Femur (tissue), 1 donor: ENCODE data around the gene KCNIP4.

Experiments used
- DNase-seq: peaks from one replicate; pipeline ENCODE4 v3.0.0-alpha.2; 2017

The KCNIP4 gene

GRCh38 chr4:21900211-21900610 is 48.4 kb downstream of the KCNIP4 start:
- no peak for DNase-seq

- no peak for DNase-seq
Measured at GRCh38 chr4:21898101-21898500, 50.5 kb downstream of the KCNIP4 start.

DNA sequence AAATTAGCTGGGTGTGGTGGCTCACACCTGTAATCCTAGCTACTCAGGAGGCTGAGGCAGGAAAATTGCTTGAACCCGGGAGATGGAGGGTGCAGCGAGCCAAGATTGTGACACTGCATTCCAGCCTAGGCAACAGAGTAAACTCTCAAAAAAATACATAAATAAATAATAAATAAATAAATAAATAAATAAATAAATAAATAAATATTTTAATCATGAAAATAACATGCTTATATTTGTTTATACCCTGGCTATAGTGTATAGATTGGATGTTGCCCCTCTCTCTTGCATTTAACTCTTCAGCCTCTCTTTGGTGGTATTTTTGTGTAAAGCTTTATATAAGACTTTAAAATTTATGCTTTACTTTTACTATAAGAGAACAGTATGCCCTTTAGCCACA is 51.8 kb downstream of the KCNIP4 start:
- DNase-seq = no peak

- no peak for DNase-seq
Measured at GRCh38 chr4:21893136-21893535, 55.4 kb downstream of the KCNIP4 start.

DNA sequence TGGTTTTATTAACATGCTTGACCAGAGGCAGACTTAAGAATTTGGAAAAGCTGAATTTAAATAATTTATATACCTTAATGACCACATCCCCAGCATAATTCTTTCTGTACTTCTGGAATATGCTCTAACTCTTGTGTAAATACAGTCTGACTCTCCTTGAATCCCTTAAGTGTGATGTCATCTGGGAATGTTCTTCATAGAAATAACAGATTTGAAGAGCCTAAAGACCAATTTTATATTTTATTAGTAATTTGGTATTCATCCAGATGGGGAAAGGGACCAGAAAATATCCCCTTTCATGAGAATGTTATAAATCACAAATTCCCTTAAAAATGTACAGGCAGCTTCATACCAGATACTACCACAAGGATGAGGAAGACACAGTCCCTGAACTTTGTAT is 58.3 kb downstream of the KCNIP4 start:
- no peak for DNase-seq

- no peak for DNase-seq
Measured at GRCh38 chr4:21888195-21888976, 60.2 kb downstream of the KCNIP4 start.

DNA sequence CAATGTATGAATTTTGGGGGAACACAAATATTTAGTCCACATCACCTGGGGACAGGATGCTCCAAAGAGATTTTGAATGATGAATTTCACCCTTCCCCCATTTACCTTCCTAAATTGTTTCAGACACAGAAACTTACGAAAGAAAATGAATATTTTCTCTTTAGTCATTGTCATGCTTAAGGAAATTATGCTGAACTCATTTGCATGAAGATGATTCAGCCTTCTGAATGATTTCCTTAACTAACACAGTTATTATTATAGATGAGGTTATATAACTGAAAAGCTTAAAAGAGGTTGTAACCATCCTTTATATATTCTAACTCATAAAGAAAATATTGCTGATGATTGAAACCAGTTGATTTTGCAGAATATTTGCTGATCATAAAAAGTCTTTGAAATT is 61.1 kb downstream of the KCNIP4 start:
- no peak for DNase-seq

DNA sequence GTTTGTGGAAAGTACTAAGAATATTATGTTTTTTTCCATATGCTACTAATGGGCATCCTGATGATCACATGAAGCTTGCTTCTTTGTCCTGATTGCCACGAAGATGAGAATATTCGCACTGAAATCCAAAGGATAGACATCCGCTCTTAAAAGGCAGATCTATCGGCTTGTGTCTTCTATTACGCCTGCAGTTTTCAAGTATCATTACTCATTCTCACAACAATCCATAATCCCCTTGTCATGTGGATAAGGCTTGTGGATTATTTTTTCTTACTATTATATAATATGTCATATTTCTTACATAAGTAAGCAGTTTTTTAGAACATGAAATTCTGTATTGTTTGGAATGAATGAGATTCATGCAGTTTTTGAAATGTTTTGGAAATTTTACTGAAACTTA is 62.8 kb downstream of the KCNIP4 start:
- no peak for DNase-seq

GRCh38 chr4:21885241-21885640 is 63.3 kb downstream of the KCNIP4 start:
- no peak for DNase-seq

- DNase-seq = no peak
Measured at GRCh38 chr4:21884615-21885014, 64.0 kb downstream of the KCNIP4 start.

- DNase-seq = no peak
Measured at GRCh38 chr4:21882051-21882839, 66.3 kb downstream of the KCNIP4 start.

DNA sequence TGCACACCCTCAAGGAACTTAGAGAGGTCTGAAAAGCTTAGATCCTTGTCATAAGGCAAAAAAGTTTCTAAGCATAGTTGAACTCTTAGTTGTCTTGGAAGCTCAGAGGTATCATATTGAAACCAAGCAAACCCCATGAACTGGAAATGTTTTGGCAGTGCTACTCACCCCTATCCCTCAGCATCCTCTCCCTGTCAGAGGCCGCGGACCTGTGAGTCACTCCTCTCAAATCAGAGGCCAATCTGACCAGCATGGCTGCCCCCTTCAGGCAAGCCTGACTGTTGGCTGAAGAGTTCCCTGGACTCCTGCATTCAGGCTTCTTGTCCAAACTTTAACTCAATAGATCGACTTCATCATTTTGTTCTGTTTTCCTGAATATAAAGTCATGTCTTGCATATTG is 69.4 kb downstream of the KCNIP4 start:
- no peak for DNase-seq

DNA sequence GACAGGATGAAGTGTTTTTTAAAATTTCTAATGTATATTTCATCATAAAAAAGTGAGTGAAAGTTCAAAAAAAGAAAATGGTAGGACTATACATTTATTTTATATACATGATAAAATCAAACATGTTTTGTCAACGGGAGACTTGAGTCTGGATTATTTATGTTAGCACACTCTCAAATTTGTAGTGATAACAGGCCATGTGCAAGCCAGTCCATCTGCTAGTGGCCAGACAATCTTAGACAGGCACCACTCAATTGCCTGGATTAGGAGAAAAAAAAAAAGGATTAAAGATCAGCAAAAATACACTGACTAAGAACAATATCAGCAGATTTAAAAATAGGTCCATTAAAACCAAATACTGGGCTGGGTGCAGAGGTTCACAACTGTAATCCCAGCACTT is 71.9 kb downstream of the KCNIP4 start:
- DNase-seq = no peak

DNA sequence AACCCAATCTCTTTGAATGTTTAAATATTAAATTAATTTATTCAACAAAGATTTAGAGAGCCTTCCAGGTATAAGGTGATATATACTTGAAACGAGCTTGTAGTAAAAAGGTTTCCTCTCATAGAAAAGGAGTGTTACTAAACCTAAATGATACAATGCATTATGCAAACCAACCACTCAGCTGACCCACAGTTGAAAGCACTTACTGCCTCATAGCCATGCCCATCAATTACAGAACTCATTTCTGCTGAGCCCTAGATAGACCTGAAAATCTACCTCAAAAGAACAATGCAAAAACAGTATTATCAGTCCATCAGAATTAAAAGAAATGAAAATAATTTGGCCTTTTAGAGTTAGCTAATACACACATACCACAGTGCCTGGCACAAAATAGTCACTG is 75.4 kb downstream of the KCNIP4 start:
- DNase-seq = no peak

- no peak for DNase-seq
Measured at GRCh38 chr4:21872101-21872500, 76.5 kb downstream of the KCNIP4 start.

DNA sequence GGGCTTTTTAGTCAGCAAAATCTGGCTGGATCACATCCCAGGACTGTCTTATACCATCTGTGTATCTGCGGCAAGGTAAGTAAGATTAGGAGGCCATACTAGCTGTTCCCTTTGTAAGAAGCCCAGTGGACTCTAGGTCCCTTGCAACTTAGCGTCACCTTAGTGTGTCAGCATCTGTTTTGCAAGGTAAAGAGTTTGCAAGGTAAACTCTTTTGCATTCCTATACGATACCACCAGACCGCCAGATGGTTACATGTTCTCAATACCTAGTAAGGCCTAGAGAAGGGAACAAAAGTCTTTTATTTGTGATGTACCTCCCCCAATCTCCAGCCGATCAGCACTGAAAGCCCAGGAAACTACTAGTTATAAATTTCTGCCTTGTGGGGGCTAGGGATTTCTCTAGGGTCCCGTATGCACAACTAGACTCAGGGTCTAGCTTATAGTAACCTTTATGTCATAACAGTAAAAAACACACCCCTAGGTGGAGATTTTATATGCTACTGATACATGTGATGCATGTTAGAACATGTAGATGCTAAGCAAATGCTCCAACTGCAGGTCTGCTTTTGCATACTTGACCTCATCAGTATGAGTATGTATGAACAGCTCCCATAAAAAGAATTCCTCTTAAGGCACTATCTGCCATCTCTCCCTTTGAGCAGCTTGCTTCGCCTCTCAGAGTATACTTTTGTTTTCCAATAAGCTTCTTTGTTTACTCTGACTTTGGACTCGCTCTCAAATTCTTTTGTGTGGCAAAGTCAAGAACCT is 78.4 kb downstream of the KCNIP4 start:
- DNase-seq = no peak

DNA sequence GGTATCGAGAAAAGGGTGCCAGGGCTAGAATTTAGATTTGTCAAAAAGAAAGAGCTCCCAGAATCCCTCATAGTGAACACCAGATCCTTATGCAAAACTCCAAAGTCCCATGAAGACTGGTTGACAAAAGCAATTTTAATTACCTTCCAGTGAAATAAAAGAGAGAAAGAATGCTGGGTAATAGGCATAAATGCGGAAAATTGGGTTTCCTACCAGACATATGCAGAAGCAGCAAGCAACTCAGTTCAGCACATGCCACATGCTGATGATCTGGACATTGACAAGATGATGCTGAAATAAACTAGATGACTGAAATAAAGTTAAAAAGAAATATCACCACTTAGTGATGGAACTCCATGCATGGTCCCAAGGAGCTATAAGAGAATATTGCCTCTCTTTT is 83.9 kb downstream of the KCNIP4 start:
- no peak for DNase-seq

- no peak for DNase-seq
Measured at GRCh38 chr4:21862917-21863316, 85.7 kb downstream of the KCNIP4 start.

- DNase-seq = no peak
Measured at GRCh38 chr4:21858971-21859370, 89.6 kb downstream of the KCNIP4 start.

- DNase-seq = no peak
Measured at GRCh38 chr4:21856754-21857153, 91.8 kb downstream of the KCNIP4 start.

DNA sequence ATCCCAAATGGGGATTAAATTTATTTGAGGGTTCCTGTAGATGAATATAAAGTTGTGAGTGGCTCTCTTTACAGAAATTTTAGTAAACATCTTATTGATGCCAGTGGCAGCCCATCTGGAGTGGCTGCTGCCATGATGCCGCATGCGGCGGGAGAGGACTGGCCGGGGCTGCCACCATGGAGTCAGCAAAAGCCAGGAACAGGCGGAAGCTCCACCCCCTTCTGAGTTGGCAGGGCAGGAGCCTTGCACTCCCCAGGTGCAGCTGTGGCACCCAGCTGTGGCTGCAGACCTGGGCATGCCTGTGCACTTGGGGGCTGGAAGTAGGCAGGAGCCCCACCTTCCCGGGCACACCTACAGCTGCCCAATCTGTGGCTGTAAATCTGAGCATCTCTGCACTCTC is 92.3 kb downstream of the KCNIP4 start:
- DNase-seq = no peak

GRCh38 chr4:21849077-21849476 is 99.5 kb downstream of the KCNIP4 start:
- DNase-seq = no peak

- no peak for DNase-seq
Measured at GRCh38 chr4:21848021-21848420, 100.6 kb downstream of the KCNIP4 start.

GRCh38 chr4:21845663-21846062 is 102.9 kb downstream of the KCNIP4 start:
- no peak for DNase-seq
